Measurements from ENCODE around the gene CDHR1. TPM values are rescaled to one million over a fixed set of nuclear protein-coding genes. Genes with fewer than 3 reads are reported as not detected.

CDHR1 gene
- total RNA-seq, 1 experiment from 2014 or later, result 6.6 TPM

- no peak overlapping the region for H3K56ac ChIP-seq (ENCODE audit: insufficient read length, low read depth, low read length)
- no peak overlapping the region for H2BK20ac ChIP-seq (ENCODE audit: low read depth, low read length, poor library complexity, severe bottlenecking)
- H2AFZ ChIP-seq (ENCODE audit: low read length), result no peak overlapping the region
- H3K9ac ChIP-seq (ENCODE audit: extremely low read depth, insufficient read length, low read length), result no peak overlapping the region
- H3K4ac ChIP-seq (ENCODE audit: low read depth, low read length), result no peak overlapping the region
- H3K27ac ChIP-seq (ENCODE audit: insufficient read length, low read depth, low read length), result no peak overlapping the region
- H4K5ac ChIP-seq (ENCODE audit: insufficient read length, low read depth, low read length), result peak overlapping the region; percentile 9
- no peak for TF ChIP-seq CTCF (conservative IDR thresholded peaks at IDR 0.05)
- no peak overlapping the region for H4K8ac ChIP-seq (replicated peaks; ENCODE audit: insufficient read length, low read depth, low read length)
- no peak overlapping the region for H2BK120ac ChIP-seq (ENCODE audit: low read depth, low read length, poor library complexity, severe bottlenecking)
- WGBS (ENCODE audit: extremely low coverage, insufficient read length, low lambda C conversion rate), result 100% methylated on average over 2 of the region's 3 CpGs
- H2BK5ac ChIP-seq (ENCODE audit: insufficient read length, low read length), result no peak overlapping the region
- H3K27ac Mint-ChIP-seq, result no peak overlapping the region
- peaks cover 0 to 8% (median 3%) of the 10 kb centered on the region in 3 experiments; a peak in 4 of 7 replicates for H3K36me3 Mint-ChIP-seq (ENCODE audit: insufficient read depth in 1 of 3, low read depth in 3 of 3)
- no peak overlapping the region for H4K91ac ChIP-seq (ENCODE audit: insufficient read length, low read depth, low read length)
- no peak overlapping the region for H3K14ac ChIP-seq (ENCODE audit: insufficient read depth, low read length)
- H3K4me1 ChIP-seq (ENCODE audit: insufficient read depth, low read length), result peaks cover 3% of the 10 kb centered on the region; the same call in 1 of the 2 replicates
- no peak overlapping the region for H3K23ac ChIP-seq (ENCODE audit: insufficient read length, low read depth, low read length)
- no peaks in the 10 kb centered on the region for H3K79me2 ChIP-seq (ENCODE audit: insufficient read depth, low read length)
- H3K4me1 Mint-ChIP-seq, result no peaks in the 10 kb centered on the region
- no peak overlapping the region for H3T11ph ChIP-seq (ENCODE audit: low read length)
- no peak overlapping the region for H2BK12ac ChIP-seq (ENCODE audit: insufficient read length, low read depth, low read length)
- no peaks in the 10 kb centered on the region; the same call in 1 of the 2 replicates for H3K27me3 Mint-ChIP-seq (ENCODE audit: low read depth)
- no peaks in the 10 kb centered on the region for H3K79me1 ChIP-seq (ENCODE audit: insufficient read depth, low read depth, low read length, poor library complexity, severe bottlenecking)
- no peak overlapping the region for H3K4me2 ChIP-seq (ENCODE audit: insufficient read depth, insufficient read length, low read length)
- peaks cover 7 to 10% of the 10 kb centered on the region in 2 experiments; a peak in 4 of 5 replicates for H3K9me3 Mint-ChIP-seq
- H3K27me3 ChIP-seq (ENCODE audit: insufficient read depth, low read length), result no peaks in the 10 kb centered on the region; the same call in 1 of the 2 replicates
- no peaks in the 10 kb centered on the region for H3K23me2 ChIP-seq (ENCODE audit: insufficient read length, low read depth, low read length, poor library complexity, severe bottlenecking)
- no peak overlapping the region for H2BK15ac ChIP-seq (ENCODE audit: low read depth, low read length)
- no peaks in the 10 kb centered on the region for H3K9me3 ChIP-seq (ENCODE audit: control insufficient read depth, low read depth, low read length)
- DNase-seq, result no peak
- H2AK5ac ChIP-seq (ENCODE audit: insufficient read length, low read length), result no peak overlapping the region
- H3K18ac ChIP-seq (ENCODE audit: insufficient read length, low read depth, low read length), result no peak overlapping the region
- H3K4me3 Mint-ChIP-seq, result no peak overlapping the region
- no peaks in the 10 kb centered on the region for H4K20me1 ChIP-seq (ENCODE audit: control insufficient read depth, insufficient read depth, insufficient read length)
These were observed 16.2 kb upstream of the CDHR1 start for GRCh38 chr10:84178160-84178609.

Data from H9 (cell line).